H1 (cell line): Measurements from ENCODE around the gene MXRA8. TPM values are rescaled to one million over a fixed set of nuclear protein-coding genes. Genes with fewer than 3 reads are reported as not detected.

Experiments used
- CTBP2 ChIP-seq: IDR thresholded peaks from 2 replicates; pipeline ENCODE4 v1.7.0; 2011; ENCODE audit warnings: borderline replicate concordance, mild to moderate bottlenecking, moderate library complexity, mixed read lengths, low read length; ENCODE audit not compliant: insufficient read depth, insufficient read length
- GABPA ChIP-seq: IDR thresholded peaks from 2 replicates; pipeline ENCODE4 v1.6.1; 2011; ENCODE audit warnings: mild to moderate bottlenecking, low read length, moderate library complexity, borderline replicate concordance; ENCODE audit not compliant: insufficient read depth
- POLR2AphosphoS5 ChIP-seq: IDR thresholded peaks from 2 replicates; pipeline ENCODE4 v1.6.1; 2011; ENCODE audit warnings: low read depth, low read length
- TEAD4 ChIP-seq: IDR thresholded peaks from 2 replicates; pipeline ENCODE4 v1.6.1; 2012; ENCODE audit warnings: low read depth, low read length, inconsistent platforms, mixed read lengths
- polyA plus RNA-seq, 7 experiments: library from polyadenylated mRNA; depleted of rRNA in 3 of 7; stranded (reverse) in 5 of 7; unstranded in 2 of 7; fragments of >200 nt in 5 of 7; fragments of 200-250 nt in 2 of 7; gene quantifications; 1 replicate in 5 of 7; 2 replicates in 1 of 7; 4 replicates in 1 of 7; pipeline versions ENCODE4 v1.2.1 to v1.2.3, GENCODE V29; 2011 to 2013; ENCODE audit warnings: missing spikeins in 2 of 7, mixed read lengths in 2 of 7
- total RNA-seq: library from RNA; stranded (reverse); fragmentation: NEBNext Ultra II Directional; extraction: Animal tissue kit (Norgen Biotek cat#: 25700); gene quantifications from 2 replicates; pipeline ENCODE4 v1.2.1, GENCODE V29; 2021
- TF ChIP-seq, protein P1 (sequence below), 3 experiments: IDR thresholded peaks; 1 replicate in 2 of 3; 2 replicates in 1 of 3; pipeline versions ENCODE4 v1.5.1 to v1.6.1; 2011; ENCODE audit warnings: low read length in 3 of 3, mild to moderate bottlenecking in 3 of 3, inconsistent platforms in 2 of 3, low read depth in 1 of 3, moderate library complexity in 1 of 3; ENCODE audit not compliant: insufficient read depth in 1 of 3; ENCODE audit errors: control extremely low read depth in 1 of 3

Gene MXRA8
- total and polyA plus RNA-seq, 2 of the 8 experiments (the other 6 are each of a cell fraction or from before 2014, with no cell fraction given), result 10.5 to 17.2 TPM

DNA sequence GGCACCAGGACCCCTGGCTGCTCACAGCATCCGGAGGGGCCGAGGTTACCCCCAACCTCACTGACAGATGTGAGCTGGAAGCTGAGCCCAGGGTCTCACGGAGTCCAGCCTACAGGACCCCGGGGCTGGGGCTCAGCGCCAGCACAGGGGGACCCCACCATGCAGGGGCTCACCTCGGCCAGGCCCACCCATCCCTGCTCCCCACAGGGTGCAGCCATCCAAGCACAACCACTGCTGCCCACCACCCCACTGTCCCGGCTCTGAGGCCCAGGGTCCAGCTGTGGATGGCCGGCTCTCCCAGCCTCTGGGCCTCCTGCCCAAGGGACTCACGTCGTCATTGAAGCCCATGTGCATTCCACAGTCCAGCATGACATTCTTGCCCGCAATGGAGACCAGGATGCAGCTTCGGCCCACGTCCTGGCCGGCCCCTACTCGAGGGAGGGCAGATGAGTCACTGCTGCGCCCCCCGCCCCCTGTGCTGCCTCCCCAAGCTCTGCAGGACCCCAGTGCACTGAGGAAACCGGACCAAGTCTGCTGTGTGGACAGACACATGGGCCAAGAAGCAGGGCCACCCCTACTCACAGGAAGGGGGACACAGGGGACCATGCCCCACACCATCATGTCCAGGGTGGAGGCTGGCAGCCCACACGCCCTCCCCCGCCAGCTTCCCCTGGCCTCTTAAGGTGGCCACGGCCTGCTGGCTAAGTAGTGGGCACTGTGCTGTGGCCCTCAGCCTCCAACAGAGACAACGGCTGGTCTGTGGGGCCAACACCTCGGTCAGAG lies 37.5 kb downstream of the MXRA8 start (continued):
- TF ChIP-seq, protein P1, sequence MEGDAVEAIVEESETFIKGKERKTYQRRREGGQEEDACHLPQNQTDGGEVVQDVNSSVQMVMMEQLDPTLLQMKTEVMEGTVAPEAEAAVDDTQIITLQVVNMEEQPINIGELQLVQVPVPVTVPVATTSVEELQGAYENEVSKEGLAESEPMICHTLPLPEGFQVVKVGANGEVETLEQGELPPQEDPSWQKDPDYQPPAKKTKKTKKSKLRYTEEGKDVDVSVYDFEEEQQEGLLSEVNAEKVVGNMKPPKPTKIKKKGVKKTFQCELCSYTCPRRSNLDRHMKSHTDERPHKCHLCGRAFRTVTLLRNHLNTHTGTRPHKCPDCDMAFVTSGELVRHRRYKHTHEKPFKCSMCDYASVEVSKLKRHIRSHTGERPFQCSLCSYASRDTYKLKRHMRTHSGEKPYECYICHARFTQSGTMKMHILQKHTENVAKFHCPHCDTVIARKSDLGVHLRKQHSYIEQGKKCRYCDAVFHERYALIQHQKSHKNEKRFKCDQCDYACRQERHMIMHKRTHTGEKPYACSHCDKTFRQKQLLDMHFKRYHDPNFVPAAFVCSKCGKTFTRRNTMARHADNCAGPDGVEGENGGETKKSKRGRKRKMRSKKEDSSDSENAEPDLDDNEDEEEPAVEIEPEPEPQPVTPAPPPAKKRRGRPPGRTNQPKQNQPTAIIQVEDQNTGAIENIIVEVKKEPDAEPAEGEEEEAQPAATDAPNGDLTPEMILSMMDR (IDR thresholded peaks at IDR 0.05; ENCODE audit: control extremely low read depth in 1 of 3, insufficient read depth in 1 of 3, low read depth in 1 of 3, low read length in 3 of 3), result no peak
- no peak for TF ChIP-seq GABPA
- TF ChIP-seq POLR2AphosphoS5, result no peak
- TF ChIP-seq TEAD4, result no peak
- TF ChIP-seq CTBP2, result no peak
